Neuron (in vitro differentiated cells): ENCODE data around the gene SNRPD2.
"Not testable (repeated sequence)": the region's sequence is repeated elsewhere in the genome, so short reads cannot be mapped to it uniquely, and the experiment has no call there.

Source experiments
- H2AFZ ChIP-seq: one replicate; pipeline ENCODE4 v1.6.1; 2013; ENCODE audit warnings: low read depth, mild to moderate bottlenecking, inconsistent platforms, low read length, moderate library complexity
- H3K27me3 ChIP-seq: one replicate; pipeline ENCODE4 v1.6.1; 2013; ENCODE audit warnings: low read length; ENCODE audit not compliant: insufficient read depth
- H3K36me3 ChIP-seq: one replicate; pipeline ENCODE4 v1.6.1; 2013; ENCODE audit warnings: low read length; ENCODE audit not compliant: insufficient read depth
- H3K4me1 ChIP-seq: one replicate; pipeline ENCODE4 v1.6.1; 2013; ENCODE audit warnings: low read length; ENCODE audit not compliant: insufficient read depth
- H3K4me3 ChIP-seq: 2 replicates; pipeline ENCODE4 v1.5.1; 2013; ENCODE audit warnings: mild to moderate bottlenecking, low read length, moderate library complexity
- H3K9me3 ChIP-seq: one replicate; pipeline ENCODE4 v1.6.1; 2013; ENCODE audit warnings: low read length

SNRPD2 gene

GRCh38 chr19:45691516-45692186 lies at the start of gene SNRPD2:
Gene SNRPD2 (minus strand): TSS chr19:45691953. CDS start chr19:45691888, 65 bp downstream.
- Histone ChIP-seq H3K4me1 (peaks cover 5% of the 10 kb centered on the region), H3K9me3 (no peaks in the 10 kb centered on the region), H3K27me3 (no peaks in the 10 kb centered on the region), H3K4me3 (peak within 1 kb of the TSS; percentile 68), H2AFZ (peak within 1 kb of the TSS; percentile 65), H3K36me3 (peaks cover 28% of the 10 kb centered on the region)

DNA sequence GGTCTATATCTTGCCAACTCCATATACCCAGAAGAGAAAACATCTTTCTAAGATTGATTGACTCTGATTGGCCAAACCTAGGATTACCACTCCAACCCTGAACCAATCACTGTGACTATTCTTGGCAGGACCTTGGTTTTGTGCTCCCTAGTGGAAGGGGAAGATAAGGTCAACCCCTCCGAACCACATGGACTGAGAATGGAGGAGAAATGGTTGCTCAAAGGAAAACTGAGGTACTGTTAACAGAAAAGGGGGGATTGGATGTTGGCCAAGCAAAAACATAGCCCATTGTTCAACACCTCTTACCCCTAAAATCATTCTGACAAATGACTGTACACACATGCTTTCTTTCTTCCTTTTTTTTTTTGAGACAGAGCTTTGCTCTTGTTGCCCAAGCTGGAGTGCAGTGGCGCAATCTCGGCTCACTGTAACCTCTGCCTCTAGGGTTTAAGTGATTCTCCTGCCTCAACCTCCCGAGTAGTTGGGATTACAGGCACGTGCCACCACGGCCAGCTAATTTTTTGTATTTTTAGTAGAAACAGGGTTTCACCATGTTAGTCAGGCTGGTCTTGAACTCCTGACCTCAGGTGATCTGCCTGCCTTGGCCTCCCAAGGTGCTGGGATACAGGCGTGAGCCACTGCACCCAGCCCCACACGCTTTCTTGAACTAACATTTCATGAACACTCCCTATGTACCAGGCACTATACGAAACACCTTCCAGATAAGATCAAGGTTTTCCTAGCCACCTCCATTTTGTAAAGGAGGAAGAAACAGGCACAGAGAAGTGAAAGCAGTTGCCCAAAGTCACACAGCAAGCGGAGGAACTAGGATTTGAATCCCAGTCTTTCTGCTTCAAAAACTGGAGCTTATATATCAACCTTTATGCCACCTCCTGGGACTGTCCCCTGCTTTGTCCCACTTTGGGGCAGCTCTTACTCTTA lies 48.0 kb upstream of the SNRPD2 start:
- Histone ChIP-seq H3K4me1 (no peaks in the 10 kb centered on the region), H3K27me3 (no peaks in the 10 kb centered on the region), H3K4me3 (no peak overlapping the region), H3K36me3 (no peaks in the 10 kb centered on the region), H3K9me3 (peaks cover 2% of the 10 kb centered on the region), H2AFZ (no peak overlapping the region)

GRCh38 chr19:45733160-45733810 lies 41.5 kb upstream of the SNRPD2 start, which contains the start of gene MEIOSIN:
Gene MEIOSIN (plus strand): TSS chr19:45733439. CDS start chr19:45735377, 1,938 bp downstream.
- no peaks in the 10 kb centered on the region for H3K36me3 ChIP-seq
- no peak within 1 kb of the TSS for H2AFZ ChIP-seq
- H3K4me1 ChIP-seq, result peaks cover 7% of the 10 kb centered on the region
- H3K9me3 ChIP-seq, result no peaks in the 10 kb centered on the region
- no peaks in the 10 kb centered on the region for H3K27me3 ChIP-seq
- no peak within 1 kb of the TSS for H3K4me3 ChIP-seq

DNA sequence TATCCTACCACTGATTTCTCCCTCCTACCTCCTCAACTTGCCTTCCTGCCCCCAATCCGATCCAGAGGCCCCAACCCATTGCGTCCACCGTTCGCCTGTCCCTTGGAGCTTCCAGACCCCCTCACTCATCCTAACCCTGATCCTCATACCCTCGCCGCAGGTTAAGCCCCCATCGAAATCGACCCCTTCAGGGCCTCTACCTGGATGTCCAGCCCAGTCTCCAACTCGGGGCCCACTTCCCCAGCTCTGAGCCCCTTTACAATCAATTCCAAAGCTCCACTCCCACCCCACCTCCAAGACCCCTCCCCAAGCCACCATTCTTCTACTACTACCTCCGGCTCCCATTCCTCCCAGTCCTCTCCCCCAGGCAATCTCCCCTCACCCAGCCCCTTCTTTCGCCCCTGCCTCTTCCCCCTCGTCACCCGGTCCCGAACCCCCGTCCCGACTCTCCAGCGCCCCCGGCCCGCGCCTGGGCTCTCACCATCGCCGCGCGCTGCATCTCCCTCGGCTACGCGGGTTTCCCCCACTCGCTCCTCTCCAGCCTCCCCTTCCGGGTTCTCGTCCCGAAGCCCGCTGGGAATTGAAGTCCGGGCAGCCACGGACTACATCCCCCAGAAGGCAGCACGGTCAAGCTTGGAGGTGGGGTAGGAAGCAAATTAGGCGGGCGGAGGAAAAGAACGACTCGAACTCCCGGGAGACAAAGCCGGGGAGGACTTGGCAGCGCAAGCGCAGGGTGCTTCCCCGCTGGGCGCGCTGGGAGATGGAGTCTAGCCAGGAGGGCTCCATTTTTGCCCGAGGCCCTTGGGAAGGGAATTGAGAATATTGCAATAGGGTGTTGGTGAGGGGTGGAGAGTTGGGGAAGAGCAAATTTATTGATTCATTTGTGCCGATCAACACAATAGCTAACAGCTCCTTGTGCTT lies 38.9 kb upstream of the SNRPD2 start, which contains the start of gene FBXO46:
Gene FBXO46, minus strand, starts transcription at position 529 of the 921 bp plus-strand sequence. CDS start 17,401 bp downstream, outside the sequence.
- Histone ChIP-seq H3K27me3 (no peaks in the 10 kb centered on the region), H3K4me1 (peaks cover 7% of the 10 kb centered on the region), H3K9me3 (no peaks in the 10 kb centered on the region), H2AFZ (peak within 1 kb of the TSS; percentile 59), H3K36me3 (no peaks in the 10 kb centered on the region), H3K4me3 (peak within 1 kb of the TSS; percentile 52)

- Histone ChIP-seq H3K4me3 (peak overlapping the region; percentile 52), H3K9me3 (no peaks in the 10 kb centered on the region), H3K4me1 (peaks cover 7% of the 10 kb centered on the region), H2AFZ (peak overlapping the region; percentile 2), H3K27me3 (no peaks in the 10 kb centered on the region), H3K36me3 (no peaks in the 10 kb centered on the region)
Measured at GRCh38 chr19:45729800-45730290, 38.1 kb upstream of the SNRPD2 start.

GRCh38 chr19:45728683-45729082 lies 36.9 kb upstream of the SNRPD2 start:
- not testable (repeated sequence) for H3K36me3 ChIP-seq, H3K4me3 ChIP-seq, H3K27me3 ChIP-seq, H3K9me3 ChIP-seq, H2AFZ ChIP-seq, H3K4me1 ChIP-seq

DNA sequence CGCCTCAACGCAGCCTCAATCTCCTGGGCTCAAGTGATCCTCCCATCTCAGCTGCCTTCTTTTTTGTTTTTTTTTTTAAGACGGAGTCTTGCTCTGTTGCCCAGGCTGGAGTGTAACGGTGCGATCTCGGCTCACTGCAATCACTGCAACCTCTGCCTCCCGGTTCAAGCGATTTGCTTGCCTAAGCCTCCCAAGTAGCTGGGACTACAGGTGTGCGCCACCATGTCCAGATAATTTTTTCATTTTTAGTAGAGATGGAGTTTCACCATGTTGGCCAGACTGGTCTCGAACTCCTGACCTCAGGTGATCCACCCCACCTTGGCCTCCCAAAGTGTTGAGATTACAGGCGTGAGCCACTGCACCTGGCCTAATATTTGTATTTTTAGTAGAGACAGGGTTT lies 28.3 kb upstream of the SNRPD2 start:
- H3K9me3 ChIP-seq, H2AFZ ChIP-seq, H3K27me3 ChIP-seq, H3K4me3 ChIP-seq: not testable (repeated sequence)
- Histone ChIP-seq H3K4me1 (peaks cover 20% of the 10 kb centered on the region), H3K36me3 (peaks cover 12% of the 10 kb centered on the region)

DNA sequence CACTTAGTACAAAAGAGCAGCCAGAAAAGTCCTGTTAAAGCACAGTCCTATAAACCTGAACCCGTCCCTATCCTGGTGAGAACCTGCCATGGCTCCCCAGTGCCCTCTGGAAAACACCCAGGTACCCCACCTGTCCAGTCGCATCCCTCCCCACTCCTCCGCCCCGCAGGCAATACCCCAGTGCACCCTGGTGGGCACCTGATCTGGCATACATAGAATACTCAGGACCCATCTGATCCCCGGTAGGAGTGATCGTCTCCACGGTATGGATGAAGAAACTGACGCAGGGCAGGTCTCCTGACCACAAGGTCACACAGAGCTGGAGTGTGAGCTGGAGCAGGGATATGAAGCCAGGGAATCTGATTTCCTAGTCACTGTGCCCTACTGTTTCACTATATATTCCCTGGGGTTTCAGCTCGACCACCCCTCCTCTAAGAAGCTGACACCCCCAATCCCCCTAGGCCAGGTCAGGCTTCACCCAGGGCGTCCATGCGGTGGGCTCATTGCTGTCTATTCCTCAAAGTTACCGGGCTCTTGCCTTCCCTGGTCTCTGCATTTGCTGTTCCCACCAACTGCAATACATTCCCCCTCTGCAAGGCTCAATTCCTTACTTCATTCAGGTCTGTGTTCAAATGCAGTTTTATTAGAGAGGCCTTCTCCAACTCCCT lies 26.4 kb upstream of the SNRPD2 start:
- no peaks in the 10 kb centered on the region for H3K9me3 ChIP-seq
- H2AFZ ChIP-seq, result no peak overlapping the region
- H3K27me3 ChIP-seq, result no peaks in the 10 kb centered on the region
- peak overlapping the region; percentile 42 for H3K4me3 ChIP-seq
- peaks cover 15% of the 10 kb centered on the region for H3K36me3 ChIP-seq
- H3K4me1 ChIP-seq, result peaks cover 20% of the 10 kb centered on the region

DNA sequence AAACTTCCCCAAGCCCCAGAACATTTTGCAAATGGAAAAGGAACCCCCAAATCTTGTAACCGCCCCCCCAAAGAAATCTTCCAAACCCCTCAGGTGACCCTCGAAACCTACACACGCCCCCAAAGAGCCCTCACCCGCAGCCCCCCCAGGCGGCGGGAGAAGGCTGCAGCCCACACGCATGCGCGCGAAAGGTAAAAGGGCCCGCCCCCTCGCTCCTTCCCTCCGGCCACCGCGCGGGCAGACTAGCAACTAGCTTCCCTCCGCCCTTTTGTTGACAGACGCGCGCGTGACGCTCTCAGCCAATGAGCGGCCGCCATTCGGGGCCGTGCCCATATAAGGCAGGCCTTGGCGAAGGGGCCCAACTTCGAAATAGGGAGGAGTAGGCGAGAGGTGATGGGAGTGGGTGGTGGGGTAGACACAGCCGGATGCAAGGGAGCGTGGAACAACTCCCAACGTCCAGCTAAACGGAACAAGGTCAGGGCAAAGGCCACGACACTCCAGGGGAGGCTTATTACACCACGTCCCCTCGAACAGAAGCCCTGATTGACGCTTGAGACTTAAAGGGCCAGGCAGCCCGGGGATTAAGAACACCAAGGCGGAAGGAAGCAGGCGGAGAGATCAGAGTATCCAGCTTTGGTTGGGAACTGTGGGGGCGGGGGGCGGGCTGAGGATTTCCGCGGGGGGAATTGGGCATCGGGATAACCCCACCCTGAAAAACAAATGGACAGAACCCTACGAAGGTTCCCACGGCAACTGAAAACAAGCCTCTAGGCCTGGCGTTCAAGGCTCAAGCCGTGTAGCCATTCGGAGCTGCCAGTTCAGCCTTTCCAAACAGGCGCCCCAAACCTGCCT lies 25.6 kb upstream of the SNRPD2 start:
- Histone ChIP-seq H3K27me3 (no peaks in the 10 kb centered on the region), H3K9me3 (no peaks in the 10 kb centered on the region), H3K4me1 (peaks cover 20% of the 10 kb centered on the region), H2AFZ (peak overlapping the region; percentile 6), H3K4me3 (peak overlapping the region; percentile 76), H3K36me3 (peaks cover 17% of the 10 kb centered on the region)

DNA sequence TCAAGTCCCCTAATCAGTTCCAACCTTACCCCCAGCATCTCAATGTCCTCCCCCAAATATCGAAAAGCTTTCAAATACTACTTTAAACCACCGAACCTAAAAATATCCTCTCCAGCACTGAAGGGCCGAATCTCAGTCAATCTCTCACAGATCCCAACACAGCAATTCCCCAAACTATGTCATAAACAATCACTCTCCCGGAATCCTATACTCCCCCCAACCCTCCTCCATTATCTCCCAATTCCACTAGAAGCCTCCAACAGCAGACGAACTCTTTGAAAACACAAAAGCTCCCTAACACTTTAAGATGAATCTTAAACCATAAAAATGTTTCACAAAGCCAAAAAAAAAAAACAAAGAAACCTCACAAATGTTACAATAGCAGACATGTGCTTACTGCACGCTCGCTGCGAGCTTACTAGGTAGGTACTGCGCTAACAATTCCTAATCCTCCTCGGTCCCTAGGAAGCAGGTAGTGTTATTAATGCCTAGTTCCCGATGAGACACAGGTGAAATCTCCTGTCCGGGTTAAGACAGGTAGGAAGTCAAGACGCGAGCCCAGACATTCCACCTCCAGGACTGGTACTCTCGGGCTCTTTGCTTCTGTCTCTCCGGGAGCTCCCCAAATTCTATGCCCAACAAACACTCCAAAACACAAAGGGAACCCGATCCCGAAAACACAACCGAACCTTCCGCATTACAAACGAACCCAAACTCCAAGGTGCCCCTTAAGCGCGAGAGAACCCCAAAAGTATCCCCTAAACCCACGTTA lies 24.8 kb upstream of the SNRPD2 start:
- Histone ChIP-seq H3K27me3 (no peaks in the 10 kb centered on the region), H3K4me1 (peaks cover 20% of the 10 kb centered on the region), H3K9me3 (no peaks in the 10 kb centered on the region), H3K4me3 (peak overlapping the region; percentile 76), H3K36me3 (peaks cover 25% of the 10 kb centered on the region), H2AFZ (peak overlapping the region; percentile 6)
